Mesothelial cell of epicardium (in vitro differentiated cells): ENCODE data around the gene BMF. TPM values are rescaled to one million over a fixed set of nuclear protein-coding genes. Genes with fewer than 3 reads are reported as not detected.

Source experiments
- DNase-seq, 2 experiments: peaks; one replicate each; pipeline ENCODE4 v3.0.0; 2021; ENCODE audit warnings: low spot score in 2 of 2; ENCODE audit not compliant: unreplicated experiment in 2 of 2
- H3K27ac Mint-ChIP-seq: 2 replicates; pipeline ENCODE4 v1.8.0; 2021; ENCODE audit warnings: mixed read lengths
- H3K27me3 Mint-ChIP-seq: 2 replicates; pipeline ENCODE4 v1.8.0; 2021; ENCODE audit warnings: low read depth, mixed read lengths
- H3K36me3 Mint-ChIP-seq: 2 replicates; pipeline ENCODE4 v1.8.0; 2021; ENCODE audit warnings: mixed read lengths
- H3K4me1 Mint-ChIP-seq: 2 replicates; pipeline ENCODE4 v1.8.0; 2021; ENCODE audit warnings: mixed read lengths
- H3K4me3 Mint-ChIP-seq: 2 replicates; pipeline ENCODE4 v1.8.0; 2021; ENCODE audit warnings: mild to moderate bottlenecking, moderate library complexity, mixed read lengths
- H3K9me3 Mint-ChIP-seq: 2 replicates; pipeline ENCODE4 v1.8.0; 2021; ENCODE audit warnings: mixed read lengths
- total RNA-seq: library from RNA; stranded (reverse); gene quantifications from 3 replicates; pipeline ENCODE4 v1.2.1, GENCODE V29; 2021
- TF ChIP-seq, protein P1 (sequence below): fragments of 200-600 bp; sonication (generic); IDR thresholded peaks from one replicate; pipeline ENCODE4 v1.5.0; 2021; ENCODE audit warnings: antibody characterized with exemption; ENCODE audit not compliant: unreplicated experiment

The BMF gene
- total RNA-seq, 1 donor from 2014 or later: 97.0 TPM

DNA sequence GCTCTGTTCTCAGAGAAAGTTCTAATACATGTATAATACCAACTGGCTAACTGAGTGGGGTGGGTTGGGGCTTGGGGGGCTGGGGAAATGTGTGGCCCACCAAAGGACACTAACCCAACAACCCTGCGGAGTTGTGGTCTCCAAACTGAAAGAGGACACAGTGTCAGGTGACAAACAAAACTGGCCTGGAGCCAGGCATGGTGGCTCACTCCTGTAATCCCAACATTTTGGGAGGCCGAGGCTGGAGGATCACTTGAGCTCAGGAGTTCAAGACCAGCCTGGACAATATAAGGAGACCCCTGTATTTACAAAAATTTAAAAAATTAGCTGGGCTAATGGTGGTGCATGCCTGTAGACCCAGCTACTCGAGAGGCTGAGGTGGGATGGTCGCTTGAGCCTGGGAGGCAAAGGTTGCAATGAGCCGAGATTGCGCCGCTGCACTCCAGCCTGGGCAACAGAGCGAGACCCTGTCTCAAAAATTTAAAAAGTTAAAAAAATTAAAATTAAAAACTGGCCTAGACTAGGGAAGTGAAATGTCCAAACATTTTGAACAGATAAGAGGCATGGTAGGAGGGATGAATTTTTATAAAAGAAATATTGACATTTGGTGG lies 38.0 kb downstream of the BMF start:
- no peak overlapping the region for H3K27ac Mint-ChIP-seq
- H3K36me3 Mint-ChIP-seq: no peaks in the 10 kb centered on the region
- DNase-seq: no peak
- no peaks in the 10 kb centered on the region for H3K9me3 Mint-ChIP-seq
- no peak overlapping the region for H3K4me3 Mint-ChIP-seq
- no peaks in the 10 kb centered on the region for H3K27me3 Mint-ChIP-seq
- H3K4me1 Mint-ChIP-seq: peaks cover 22% of the 10 kb centered on the region
- TF ChIP-seq, protein P1, sequence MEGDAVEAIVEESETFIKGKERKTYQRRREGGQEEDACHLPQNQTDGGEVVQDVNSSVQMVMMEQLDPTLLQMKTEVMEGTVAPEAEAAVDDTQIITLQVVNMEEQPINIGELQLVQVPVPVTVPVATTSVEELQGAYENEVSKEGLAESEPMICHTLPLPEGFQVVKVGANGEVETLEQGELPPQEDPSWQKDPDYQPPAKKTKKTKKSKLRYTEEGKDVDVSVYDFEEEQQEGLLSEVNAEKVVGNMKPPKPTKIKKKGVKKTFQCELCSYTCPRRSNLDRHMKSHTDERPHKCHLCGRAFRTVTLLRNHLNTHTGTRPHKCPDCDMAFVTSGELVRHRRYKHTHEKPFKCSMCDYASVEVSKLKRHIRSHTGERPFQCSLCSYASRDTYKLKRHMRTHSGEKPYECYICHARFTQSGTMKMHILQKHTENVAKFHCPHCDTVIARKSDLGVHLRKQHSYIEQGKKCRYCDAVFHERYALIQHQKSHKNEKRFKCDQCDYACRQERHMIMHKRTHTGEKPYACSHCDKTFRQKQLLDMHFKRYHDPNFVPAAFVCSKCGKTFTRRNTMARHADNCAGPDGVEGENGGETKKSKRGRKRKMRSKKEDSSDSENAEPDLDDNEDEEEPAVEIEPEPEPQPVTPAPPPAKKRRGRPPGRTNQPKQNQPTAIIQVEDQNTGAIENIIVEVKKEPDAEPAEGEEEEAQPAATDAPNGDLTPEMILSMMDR: no peak

DNA sequence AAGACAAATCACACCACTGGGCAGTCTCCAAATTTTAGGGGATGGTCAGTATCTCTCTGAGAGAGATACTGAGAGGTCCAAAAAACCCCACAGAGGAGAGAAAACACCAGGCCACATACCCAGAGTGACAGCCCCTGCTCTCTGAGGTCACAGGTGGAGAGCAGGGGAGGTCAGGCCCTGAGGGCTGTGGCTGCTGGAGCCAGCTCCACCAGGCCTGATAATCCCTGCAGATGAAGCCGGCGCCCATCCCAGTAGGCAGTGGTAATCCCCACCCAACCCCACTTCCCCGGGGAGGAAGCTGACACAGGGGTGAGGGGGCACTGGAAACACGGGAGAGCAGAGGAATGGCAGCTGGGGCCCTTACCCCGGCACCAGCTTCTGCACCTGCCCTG lies 38.5 kb downstream of the BMF start:
- no peak for DNase-seq
- TF ChIP-seq, protein P1: no peak
- Mint-ChIP-seq H3K4me1 (peaks cover 17% of the 10 kb centered on the region), H3K4me3 (no peak overlapping the region), H3K27ac (peak overlapping the region; percentile 87), H3K36me3 (no peaks in the 10 kb centered on the region), H3K27me3 (no peaks in the 10 kb centered on the region), H3K9me3 (no peaks in the 10 kb centered on the region)

- Mint-ChIP-seq H3K4me3 (no peak overlapping the region), H3K36me3 (no peaks in the 10 kb centered on the region), H3K27ac (peak overlapping the region; percentile 87), H3K9me3 (no peaks in the 10 kb centered on the region), H3K27me3 (no peaks in the 10 kb centered on the region), H3K4me1 (peaks cover 14% of the 10 kb centered on the region)
- no peak for DNase-seq
- TF ChIP-seq, protein P1: no peak
Measured at GRCh38 chr15:40069178-40070165, 39.2 kb downstream of the BMF start.

DNA sequence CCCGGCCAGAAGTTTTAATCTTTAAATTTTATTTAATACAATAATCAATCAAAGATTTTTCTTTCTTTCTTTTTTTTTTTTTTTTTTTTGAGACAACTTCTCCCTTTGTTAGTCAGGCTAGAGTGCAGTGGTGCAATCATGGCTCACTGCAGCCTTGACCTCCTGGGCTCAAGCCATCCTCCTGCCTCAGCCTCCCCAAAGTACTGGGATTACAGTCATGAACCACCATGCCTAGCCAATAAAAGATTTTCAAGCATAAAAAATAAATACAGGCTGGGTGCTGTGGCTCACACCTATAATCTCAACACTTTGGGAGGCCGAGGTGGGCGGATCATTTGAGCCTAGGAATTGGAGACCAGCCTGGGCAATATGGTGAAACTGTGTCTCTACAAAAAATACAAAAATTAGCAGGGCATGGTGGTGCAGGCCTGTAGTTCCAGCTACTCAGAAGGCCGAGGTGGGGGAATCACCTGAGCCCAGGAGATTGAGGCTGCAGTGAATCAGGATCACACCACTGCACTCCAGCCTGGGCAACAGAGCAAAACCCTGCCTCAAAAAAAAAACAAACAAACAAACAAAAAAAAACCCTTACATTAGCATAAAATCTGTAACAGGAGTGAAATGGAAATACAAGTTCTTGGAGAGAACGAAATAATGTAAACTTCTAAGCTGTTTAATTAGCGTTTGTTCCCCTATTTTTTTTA lies 40.6 kb downstream of the BMF start:
- Mint-ChIP-seq H3K27ac (no peak overlapping the region), H3K36me3 (no peaks in the 10 kb centered on the region), H3K4me3 (no peak overlapping the region), H3K27me3 (no peaks in the 10 kb centered on the region), H3K9me3 (no peaks in the 10 kb centered on the region), H3K4me1 (peaks cover 14% of the 10 kb centered on the region)
- TF ChIP-seq, protein P1: no peak
- DNase-seq: no peak

- Mint-ChIP-seq H3K36me3 (no peaks in the 10 kb centered on the region), H3K27ac (no peak overlapping the region), H3K27me3 (no peaks in the 10 kb centered on the region), H3K4me1 (peaks cover 14% of the 10 kb centered on the region), H3K4me3 (no peak overlapping the region), H3K9me3 (no peaks in the 10 kb centered on the region)
- no peak for DNase-seq
- TF ChIP-seq, protein P1: no peak
Measured at GRCh38 chr15:40066589-40066988, 42.1 kb downstream of the BMF start.
